ENCODE results near the gene DIPK1C.

DNA sequence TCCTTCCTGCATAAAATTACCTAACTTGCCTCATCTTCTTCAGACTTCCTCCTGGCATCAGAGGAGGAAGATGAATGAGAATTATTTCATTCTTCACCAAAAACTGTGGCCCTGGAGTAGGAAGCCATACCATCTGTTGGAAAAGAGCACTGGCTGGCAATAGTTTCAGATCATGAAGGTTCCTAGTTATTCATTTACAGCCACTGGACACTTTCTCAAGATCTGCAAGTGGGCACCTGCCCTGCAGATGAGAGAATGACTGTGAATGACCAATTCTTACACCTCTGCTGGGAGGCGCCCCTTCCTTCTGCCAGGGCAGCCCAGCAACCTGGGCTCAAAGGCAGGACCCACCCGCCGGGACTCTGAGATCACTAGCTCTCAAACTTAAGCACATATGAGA lies 13.0 kb downstream of the DIPK1C start:
- TF ChIP-seq, protein P1, sequence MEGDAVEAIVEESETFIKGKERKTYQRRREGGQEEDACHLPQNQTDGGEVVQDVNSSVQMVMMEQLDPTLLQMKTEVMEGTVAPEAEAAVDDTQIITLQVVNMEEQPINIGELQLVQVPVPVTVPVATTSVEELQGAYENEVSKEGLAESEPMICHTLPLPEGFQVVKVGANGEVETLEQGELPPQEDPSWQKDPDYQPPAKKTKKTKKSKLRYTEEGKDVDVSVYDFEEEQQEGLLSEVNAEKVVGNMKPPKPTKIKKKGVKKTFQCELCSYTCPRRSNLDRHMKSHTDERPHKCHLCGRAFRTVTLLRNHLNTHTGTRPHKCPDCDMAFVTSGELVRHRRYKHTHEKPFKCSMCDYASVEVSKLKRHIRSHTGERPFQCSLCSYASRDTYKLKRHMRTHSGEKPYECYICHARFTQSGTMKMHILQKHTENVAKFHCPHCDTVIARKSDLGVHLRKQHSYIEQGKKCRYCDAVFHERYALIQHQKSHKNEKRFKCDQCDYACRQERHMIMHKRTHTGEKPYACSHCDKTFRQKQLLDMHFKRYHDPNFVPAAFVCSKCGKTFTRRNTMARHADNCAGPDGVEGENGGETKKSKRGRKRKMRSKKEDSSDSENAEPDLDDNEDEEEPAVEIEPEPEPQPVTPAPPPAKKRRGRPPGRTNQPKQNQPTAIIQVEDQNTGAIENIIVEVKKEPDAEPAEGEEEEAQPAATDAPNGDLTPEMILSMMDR (IDR thresholded peaks at IDR 0.05): no peak
- TF ChIP-seq POLR2A (IDR thresholded peaks at IDR 0.05) (no peak), EP300 (IDR thresholded peaks at IDR 0.05) (no peak)

Data from tibial nerve (tissue), 4 donors.